GM20000 (cell line): ENCODE measurements around the gene HIP1R.

Source experiments
- DNase-seq: peaks from one replicate; pipeline ENCODE4 v3.0.0; 2012; ENCODE audit warnings: low spot score
- TF ChIP-seq, protein P1 (sequence below): IDR thresholded peaks from 2 replicates; pipeline ENCODE4 v1.5.1; 2012; ENCODE audit warnings: mild to moderate bottlenecking, control low read depth; ENCODE audit errors: extremely low read depth, missing control alignments

The HIP1R gene

DNA sequence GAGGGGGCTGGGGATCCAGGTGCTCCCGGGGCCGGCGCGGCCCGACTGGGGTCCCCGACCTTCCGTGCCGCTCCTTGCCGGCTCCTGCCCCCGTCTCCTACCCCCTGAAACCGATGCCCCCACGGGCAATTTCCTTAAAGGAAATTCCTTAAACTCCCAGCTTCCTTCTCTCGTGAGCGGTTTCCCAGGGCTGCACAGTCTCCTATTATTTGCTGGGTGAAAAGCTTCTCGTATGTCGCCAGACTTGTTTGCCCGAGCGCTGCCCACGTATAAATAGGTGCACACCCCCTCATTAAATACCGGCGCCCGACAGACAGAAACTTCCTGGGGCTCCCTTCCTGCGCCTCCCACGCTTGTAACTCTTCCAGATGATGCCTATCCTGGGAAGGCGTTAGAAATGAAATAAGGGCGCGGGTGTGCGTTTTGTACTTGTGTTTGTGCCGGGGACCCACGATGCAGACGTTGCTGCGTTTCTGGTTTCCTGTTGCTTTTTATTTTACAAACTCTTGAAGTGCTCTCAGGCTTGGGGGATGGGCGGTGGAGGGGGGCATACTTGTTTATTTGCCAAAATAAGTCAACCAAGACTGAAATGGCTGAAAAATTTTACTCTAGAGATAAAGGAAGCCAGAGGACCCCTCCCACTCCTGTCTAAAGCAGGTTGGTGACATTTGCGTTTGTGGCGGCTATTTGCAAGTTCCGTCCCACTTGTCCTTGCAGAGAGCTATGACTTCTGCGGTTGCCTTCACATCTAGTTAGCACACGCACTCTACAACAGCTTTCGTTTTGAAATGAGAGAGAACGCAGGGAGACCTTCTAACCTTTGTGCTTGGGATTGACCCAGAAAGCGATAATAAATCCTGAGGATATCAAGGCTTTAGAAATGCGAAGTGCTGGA, 1.0 kb downstream of the HIP1R start:
- peak; percentile 87 for DNase-seq
- TF ChIP-seq, protein P1, sequence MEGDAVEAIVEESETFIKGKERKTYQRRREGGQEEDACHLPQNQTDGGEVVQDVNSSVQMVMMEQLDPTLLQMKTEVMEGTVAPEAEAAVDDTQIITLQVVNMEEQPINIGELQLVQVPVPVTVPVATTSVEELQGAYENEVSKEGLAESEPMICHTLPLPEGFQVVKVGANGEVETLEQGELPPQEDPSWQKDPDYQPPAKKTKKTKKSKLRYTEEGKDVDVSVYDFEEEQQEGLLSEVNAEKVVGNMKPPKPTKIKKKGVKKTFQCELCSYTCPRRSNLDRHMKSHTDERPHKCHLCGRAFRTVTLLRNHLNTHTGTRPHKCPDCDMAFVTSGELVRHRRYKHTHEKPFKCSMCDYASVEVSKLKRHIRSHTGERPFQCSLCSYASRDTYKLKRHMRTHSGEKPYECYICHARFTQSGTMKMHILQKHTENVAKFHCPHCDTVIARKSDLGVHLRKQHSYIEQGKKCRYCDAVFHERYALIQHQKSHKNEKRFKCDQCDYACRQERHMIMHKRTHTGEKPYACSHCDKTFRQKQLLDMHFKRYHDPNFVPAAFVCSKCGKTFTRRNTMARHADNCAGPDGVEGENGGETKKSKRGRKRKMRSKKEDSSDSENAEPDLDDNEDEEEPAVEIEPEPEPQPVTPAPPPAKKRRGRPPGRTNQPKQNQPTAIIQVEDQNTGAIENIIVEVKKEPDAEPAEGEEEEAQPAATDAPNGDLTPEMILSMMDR: no peak

DNA sequence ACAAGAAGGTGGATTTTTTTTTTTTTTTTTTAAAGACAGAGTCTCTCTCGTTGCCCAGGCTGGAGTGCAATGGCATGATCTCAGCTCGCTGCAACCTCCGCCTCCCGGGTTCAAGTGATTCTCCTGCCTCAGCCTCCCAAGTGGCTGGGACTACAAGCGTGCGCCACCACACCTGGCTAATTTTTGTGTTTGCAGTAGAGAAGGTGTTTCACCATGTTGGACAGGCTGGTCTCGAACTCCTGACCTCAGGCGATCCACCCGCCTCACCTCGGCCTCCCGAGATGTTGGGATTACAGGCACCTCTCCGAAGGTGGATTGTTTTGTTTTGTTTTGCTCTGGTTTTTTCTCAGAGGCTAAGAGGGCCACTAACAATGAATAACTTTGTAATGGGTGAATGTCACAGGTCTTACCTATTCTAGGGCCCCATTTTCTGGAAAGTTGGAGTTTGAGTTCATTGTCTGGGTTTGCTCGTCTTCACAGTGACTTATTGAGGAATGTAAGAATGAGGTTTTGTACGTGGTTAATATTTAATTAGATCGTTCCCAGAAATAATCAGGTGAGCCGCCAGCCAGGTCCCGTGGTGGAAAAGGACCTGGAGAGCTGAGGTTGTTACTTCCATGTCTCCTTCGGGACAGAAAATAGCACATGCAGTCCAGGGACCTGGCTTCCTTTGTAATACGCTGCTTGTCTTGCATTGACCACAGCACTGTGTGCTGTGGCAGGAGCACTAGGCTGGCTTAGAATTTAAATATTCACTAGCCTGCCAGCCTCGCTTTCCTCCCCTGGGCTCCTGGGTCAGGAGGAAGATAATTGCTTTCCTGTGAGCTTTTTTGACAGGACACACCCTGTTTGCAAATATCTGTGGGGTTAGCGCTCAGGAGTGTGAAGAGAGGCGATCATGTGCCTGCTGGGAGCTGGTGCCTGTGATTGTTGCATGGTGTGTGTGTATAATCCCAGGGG, 2.3 kb downstream of the HIP1R start:
- TF ChIP-seq, protein P1: no peak
- DNase-seq: peak; percentile 14

DNA sequence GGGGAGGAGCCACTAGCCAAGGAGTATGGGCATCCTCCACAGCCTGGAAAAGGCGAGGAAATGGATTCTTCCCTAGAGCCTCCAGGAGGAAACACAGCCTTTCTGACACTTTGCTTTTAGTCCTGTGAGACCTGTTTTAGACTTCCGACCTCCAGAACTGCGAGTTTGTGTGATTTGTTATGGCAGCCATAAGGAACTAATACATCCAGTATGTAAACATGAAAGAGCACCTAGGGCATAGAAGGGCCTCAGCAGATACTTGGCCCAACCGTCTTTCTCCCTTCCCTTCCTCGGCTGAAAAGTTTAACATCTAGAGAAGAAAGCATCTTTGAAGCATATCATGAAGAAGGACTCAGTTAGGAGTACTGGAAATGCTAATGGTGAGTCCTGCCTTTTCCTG, 3.6 kb downstream of the HIP1R start:
- TF ChIP-seq, protein P1: no peak
- DNase-seq: no peak

DNA sequence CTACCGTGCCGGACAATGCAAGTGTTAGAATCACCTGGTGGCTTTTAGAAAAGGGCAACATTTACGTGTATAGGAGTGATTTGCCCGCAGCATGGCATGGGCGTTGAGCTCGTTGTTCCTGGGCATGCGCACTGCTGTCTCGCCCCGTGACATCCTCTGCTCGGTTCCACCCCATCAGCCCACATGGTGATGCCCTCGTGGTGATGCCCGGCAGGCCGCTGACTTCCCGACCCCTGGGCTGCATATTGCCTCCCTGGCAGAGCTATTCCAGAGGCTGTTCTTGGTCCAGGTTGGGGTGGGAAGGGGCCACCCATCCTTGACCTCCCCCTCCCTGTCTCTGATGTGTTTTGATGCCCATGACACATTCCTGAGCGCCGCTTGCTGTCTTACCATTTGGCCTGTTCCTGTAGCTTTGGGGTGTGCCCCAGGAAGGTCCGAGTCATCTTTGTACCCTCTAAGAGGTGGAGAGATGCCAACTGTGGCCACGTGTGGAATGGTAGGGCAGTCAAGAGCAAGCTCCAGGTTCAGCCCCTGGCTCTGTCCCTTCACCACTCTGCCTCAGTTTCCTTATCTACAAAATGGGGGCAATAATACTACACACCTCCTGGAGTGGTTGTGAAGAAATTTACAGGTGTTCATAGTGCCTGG, 4.8 kb downstream of the HIP1R start:
- no peak for DNase-seq
- TF ChIP-seq, protein P1: no peak

DNA sequence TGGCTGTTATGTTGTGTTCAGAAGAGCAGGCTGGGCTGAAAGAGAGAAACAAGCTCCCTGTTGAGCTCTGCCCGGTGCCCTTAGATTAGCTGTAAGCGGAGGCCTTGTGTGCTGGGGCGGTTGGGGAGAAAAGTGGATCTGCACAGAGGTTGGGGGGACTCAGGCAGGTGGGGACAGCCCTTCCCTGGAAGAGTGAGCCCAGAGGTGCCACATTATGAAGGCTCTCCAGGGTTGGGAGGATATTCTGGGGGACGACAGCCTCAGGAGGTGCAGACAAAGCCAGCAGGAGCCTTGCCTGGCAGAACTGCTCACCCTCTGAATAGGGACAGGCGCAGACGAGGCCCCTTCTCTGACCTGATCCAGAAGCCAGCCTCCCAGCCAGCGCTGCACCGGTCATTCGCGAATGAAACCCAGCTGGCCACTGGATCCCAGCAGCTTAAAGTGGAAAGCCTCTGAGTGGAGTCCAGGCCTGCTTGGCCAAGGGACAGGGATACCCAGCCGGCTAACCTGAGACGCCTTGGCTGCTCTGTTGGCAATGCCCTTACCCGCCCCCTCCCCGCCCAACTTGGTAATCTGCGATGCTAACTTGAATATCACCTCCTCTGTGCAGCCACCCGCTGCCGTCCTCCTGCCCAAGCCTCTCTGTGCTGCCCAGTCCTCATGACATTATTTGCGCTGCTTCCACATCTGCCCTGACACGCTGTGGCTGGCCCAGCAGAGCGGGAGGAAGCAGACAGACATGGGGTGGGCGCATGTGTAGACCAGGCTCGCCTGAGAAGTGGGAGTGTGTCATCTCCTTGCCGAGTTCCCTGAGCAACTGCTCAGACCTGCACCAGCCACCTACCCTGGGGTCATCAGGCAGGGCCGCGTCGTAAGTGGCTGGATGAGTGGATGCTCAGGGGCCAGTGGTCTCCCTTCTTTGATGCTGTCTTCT, 5.6 kb downstream of the HIP1R start:
- DNase-seq: peak; percentile 11
- TF ChIP-seq, protein P1: no peak

DNA sequence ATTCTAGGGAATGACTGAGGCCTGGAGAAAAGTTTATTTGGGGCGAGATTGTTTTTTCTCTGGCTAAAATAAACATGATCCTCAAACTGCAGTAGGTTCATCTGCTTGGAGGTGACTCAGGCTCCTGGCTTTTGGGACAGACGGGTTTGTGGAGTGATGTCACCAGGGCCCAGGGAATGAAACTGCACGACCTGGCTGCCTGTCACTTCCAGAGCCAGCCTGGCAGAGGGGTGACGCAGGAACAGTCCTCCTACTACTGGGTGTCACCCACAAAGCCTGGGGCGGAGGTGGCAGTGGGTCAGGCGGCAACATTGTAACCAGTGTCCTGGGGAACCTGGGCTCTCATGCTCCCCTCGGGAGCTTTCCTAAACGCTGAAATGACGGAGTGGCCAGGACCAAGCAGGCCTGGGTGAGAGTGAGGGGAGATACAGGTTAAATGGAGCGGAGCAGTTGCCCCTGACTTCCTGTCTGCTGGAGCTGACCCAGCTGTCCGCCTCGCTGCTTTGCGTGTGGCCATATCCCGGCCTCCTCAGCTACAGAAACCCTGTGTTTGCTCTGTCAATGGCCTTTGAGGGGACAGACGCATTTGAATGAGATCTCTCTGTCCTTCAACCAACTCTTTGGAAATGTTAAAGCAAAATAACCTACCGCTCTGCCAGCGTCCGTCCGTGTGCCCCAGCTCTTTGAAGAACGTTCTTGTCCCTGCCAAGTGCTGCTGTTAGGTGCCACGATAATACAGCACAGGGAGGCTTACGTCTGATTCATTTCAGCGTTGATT, 6.5 kb downstream of the HIP1R start:
- no peak for DNase-seq
- TF ChIP-seq, protein P1: no peak
